Keratinocyte (primary cell): Measurements from ENCODE around the gene UBE2O. TPM values are rescaled to one million over a fixed set of nuclear protein-coding genes. Genes with fewer than 3 reads are reported as not detected.

Experiments
- DNase-seq: peaks from one replicate; pipeline ENCODE4 v3.0.0-alpha.2; 2011; ENCODE audit warnings: low read depth, missing footprints, low spot score
- FAIRE-seq: peaks from 2 replicates; lab custom pipeline; 2011; peaks lifted over from hg19 to GRCh38; lab: Jason Lieb, UNC
- H2AFZ ChIP-seq: 2 replicates; pipeline ENCODE4 v1.6.0; 2012; ENCODE audit warnings: low read length, control low read depth, inconsistent platforms; ENCODE audit not compliant: control insufficient read depth
- H3K27ac ChIP-seq: 2 replicates; pipeline ENCODE4 v1.5.1; 2011; ENCODE audit warnings: low read length; ENCODE audit not compliant: control insufficient read depth, insufficient read depth
- H3K27me3 ChIP-seq: 3 replicates; pipeline ENCODE4 v1.6.0; 2011; ENCODE audit warnings: low read length; ENCODE audit not compliant: control insufficient read depth, insufficient read depth; ENCODE audit errors: extremely low read depth
- H3K36me3 ChIP-seq, 2 experiments: 2 replicates in 1 of 2; 3 replicates in 1 of 2; pipeline ENCODE4 v1.5.1; 2011; ENCODE audit warnings: low read length in 2 of 2, mild to moderate bottlenecking in 1 of 2; ENCODE audit not compliant: control insufficient read depth in 2 of 2, insufficient read depth in 2 of 2; ENCODE audit errors: extremely low read depth in 1 of 2
- H3K4me1 ChIP-seq: 3 replicates; pipeline ENCODE4 v1.5.1; 2011; ENCODE audit warnings: low read length; ENCODE audit not compliant: control insufficient read depth, insufficient read depth; ENCODE audit errors: extremely low read depth
- H3K4me2 ChIP-seq: 3 replicates; pipeline ENCODE4 v1.6.0; 2011; ENCODE audit warnings: low read depth, low read length; ENCODE audit not compliant: control insufficient read depth, insufficient read depth; ENCODE audit errors: extremely low read depth
- H3K4me3 ChIP-seq, 3 experiments: fragments of 200-600 bp in 1 of 3; sonication (generic) in 1 of 3; 2 replicates in 2 of 3; 3 replicates in 1 of 3; pipeline ENCODE4 v1.5.1; 2011 to 2016; ENCODE audit warnings: low read length in 3 of 3, mild to moderate bottlenecking in 3 of 3, control low read depth in 2 of 3, inconsistent platforms in 1 of 3, low read depth in 1 of 3, mixed read lengths in 1 of 3, mixed run types in 1 of 3, moderate library complexity in 1 of 3; ENCODE audit not compliant: control insufficient read depth in 2 of 3, insufficient read depth in 2 of 3; ENCODE audit errors: extremely low read depth in 1 of 3
- H3K79me2 ChIP-seq: 2 replicates; pipeline ENCODE4 v1.6.0; 2012; ENCODE audit warnings: low read length; ENCODE audit not compliant: control insufficient read depth, insufficient read depth
- H3K9ac ChIP-seq: 3 replicates; pipeline ENCODE4 v1.6.0; 2011; ENCODE audit warnings: low read length; ENCODE audit not compliant: control insufficient read depth, insufficient read depth; ENCODE audit errors: extremely low read depth
- H3K9me1 ChIP-seq: 3 replicates; pipeline ENCODE4 v1.6.0; 2011; ENCODE audit warnings: low read length; ENCODE audit not compliant: control insufficient read depth, insufficient read depth; ENCODE audit errors: extremely low read depth
- H3K9me3 ChIP-seq: 2 replicates; pipeline ENCODE4 v1.5.1; 2012; ENCODE audit warnings: low read depth, low read length; ENCODE audit not compliant: control insufficient read depth
- H4K20me1 ChIP-seq: 3 replicates; pipeline ENCODE4 v1.6.0; 2011; ENCODE audit warnings: low read length; ENCODE audit not compliant: control insufficient read depth, insufficient read depth; ENCODE audit errors: extremely low read depth
- EZH2 ChIP-seq: IDR thresholded peaks from one replicate; pipeline ENCODE4 v1.6.1; 2012; ENCODE audit warnings: inconsistent platforms, mild to moderate bottlenecking, low read length, moderate library complexity
- dilution Hi-C: fragments of 300-500 bp; cut with MboI; formaldehyde crosslinking; loops from one replicate; pipeline ENCODE4 v1.7.0; 2020; ENCODE audit warnings: low sequenced_read_pairs; ENCODE audit not compliant: extremely low pct_ligation_motif_present
- polyA plus RNA-seq, 5 experiments: library from polyadenylated mRNA; depleted of rRNA in 3 of 5; stranded (reverse) in 3 of 5; stranded (forward) in 1 of 5; unstranded in 1 of 5; fragments of >200 nt; gene quantifications; 1 replicate in 1 of 5; 2 replicates in 3 of 5; 3 replicates in 1 of 5; pipeline versions ENCODE4 v1.2.1 to v1.2.3, GENCODE V29; 2011 to 2012; ENCODE audit warnings: missing spikeins in 2 of 5, low read depth in 1 of 5, low replicate concordance in 1 of 5
- TF ChIP-seq, protein P1 (sequence below), 3 experiments: IDR thresholded peaks in 1 of 3; conservative IDR thresholded peaks in 1 of 3; optimal IDR thresholded peaks in 1 of 3; 2 replicates in 2 of 3; 3 replicates in 1 of 3; pipeline versions ENCODE3 to v1.5.1; 2011; ENCODE audit warnings: low read length in 3 of 3, mild to moderate bottlenecking in 3 of 3, moderate library complexity in 2 of 3, control low read depth in 1 of 3, inconsistent platforms in 1 of 3; ENCODE audit not compliant: insufficient read depth in 2 of 3; ENCODE audit errors: extremely low read depth in 1 of 3

UBE2O gene
- polyA plus RNA-seq, 1 donor (not counting 4 experiments of a cell fraction or from before 2014, with no cell fraction given), result 10.9 TPM

DNA sequence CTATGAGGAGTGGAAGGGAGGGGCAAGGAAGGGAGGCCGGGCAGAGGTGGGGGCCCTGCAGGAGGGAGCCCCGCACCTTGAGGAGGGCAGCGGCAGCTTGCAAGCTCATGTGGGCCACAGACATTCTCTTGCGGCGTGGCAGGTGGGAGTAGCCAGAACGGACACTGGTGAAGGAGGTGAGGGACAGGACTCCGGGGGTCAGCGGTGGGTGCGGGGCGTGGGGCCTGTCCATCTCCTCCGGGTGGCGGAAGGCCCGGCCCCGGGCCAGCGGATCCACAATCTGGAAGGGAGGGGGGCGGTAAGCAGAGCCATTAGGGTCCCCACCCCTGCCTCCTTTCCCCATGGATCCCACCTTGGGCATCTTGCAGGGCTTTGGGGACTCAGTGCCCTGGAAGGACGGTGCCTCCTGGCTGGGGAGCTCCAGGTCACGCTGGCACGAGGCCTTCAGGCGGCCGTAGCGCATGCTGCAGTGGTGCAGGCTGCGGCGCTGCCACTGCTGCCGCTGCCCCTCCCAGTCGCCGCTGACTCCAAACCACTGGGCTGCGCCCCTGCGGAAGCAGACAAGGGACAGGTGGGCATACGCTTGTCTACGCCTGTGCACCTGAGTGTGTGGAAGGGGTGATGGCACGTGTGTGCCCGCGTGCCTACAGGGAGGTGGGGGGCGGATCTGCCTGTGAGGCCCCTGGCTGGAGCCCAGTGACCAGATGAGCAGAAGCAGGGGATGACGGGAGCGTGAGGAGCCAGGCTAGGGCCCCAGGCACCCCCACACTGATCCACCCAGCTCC is 26.0 kb upstream of the UBE2O start:
- no peak overlapping the region for H3K4me2 ChIP-seq
- FAIRE-seq (no peak), DNase-seq (no peak)
- H3K79me2 ChIP-seq, result no peaks in the 10 kb centered on the region
- no peaks in the 10 kb centered on the region for H3K27me3 ChIP-seq
- peaks cover 3 to 36% of the 10 kb centered on the region in 2 experiments for H3K36me3 ChIP-seq
- no peaks in the 10 kb centered on the region for H3K9me1 ChIP-seq
- H3K9me3 ChIP-seq, result no peaks in the 10 kb centered on the region
- H3K9ac ChIP-seq, result no peak overlapping the region
- no peak overlapping the region for H3K27ac ChIP-seq
- no peak overlapping the region for H3K4me3 ChIP-seq
- dilution Hi-C loops, result no loop called here
- TF ChIP-seq, protein P1, sequence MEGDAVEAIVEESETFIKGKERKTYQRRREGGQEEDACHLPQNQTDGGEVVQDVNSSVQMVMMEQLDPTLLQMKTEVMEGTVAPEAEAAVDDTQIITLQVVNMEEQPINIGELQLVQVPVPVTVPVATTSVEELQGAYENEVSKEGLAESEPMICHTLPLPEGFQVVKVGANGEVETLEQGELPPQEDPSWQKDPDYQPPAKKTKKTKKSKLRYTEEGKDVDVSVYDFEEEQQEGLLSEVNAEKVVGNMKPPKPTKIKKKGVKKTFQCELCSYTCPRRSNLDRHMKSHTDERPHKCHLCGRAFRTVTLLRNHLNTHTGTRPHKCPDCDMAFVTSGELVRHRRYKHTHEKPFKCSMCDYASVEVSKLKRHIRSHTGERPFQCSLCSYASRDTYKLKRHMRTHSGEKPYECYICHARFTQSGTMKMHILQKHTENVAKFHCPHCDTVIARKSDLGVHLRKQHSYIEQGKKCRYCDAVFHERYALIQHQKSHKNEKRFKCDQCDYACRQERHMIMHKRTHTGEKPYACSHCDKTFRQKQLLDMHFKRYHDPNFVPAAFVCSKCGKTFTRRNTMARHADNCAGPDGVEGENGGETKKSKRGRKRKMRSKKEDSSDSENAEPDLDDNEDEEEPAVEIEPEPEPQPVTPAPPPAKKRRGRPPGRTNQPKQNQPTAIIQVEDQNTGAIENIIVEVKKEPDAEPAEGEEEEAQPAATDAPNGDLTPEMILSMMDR (optimal IDR thresholded peaks at IDR 0.05 in 1 of 3, IDR thresholded peaks at IDR 0.05 in 1 of 3, conservative IDR thresholded peaks at IDR 0.05 in 1 of 3; ENCODE audit: extremely low read depth in 1 of 3, insufficient read depth in 2 of 3, low read length in 3 of 3), result no peak
- TF ChIP-seq EZH2, result no peak
- no peaks in the 10 kb centered on the region for H3K4me1 ChIP-seq
- H2AFZ ChIP-seq, result no peak overlapping the region
- no peaks in the 10 kb centered on the region for H4K20me1 ChIP-seq

DNA sequence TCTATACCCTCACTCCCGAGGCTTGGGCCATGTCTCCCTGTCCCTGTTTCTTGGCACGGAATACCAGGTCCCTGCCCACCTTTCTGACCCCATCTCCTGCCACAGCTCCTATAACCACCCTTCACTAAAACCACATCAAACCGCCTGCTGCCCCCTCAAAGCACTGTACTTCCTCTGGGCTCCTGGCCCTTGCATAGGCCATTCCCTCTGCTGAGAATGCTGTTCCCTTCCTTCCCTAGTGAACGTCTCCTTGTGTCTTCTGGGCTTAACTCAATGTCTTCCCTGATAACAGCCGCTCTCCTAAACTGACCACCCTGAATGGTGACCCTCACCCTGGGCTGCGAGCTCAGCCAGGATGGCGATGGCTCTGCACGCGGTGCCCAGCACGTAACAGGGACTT is 25.1 kb upstream of the UBE2O start:
- dilution Hi-C loops, result no loop called here
- H3K9me1 ChIP-seq, result no peaks in the 10 kb centered on the region
- no peaks in the 10 kb centered on the region for H3K79me2 ChIP-seq
- peaks cover 5 to 43% of the 10 kb centered on the region in 2 experiments for H3K36me3 ChIP-seq
- H3K4me2 ChIP-seq, result no peak overlapping the region
- no peaks in the 10 kb centered on the region for H4K20me1 ChIP-seq
- TF ChIP-seq EZH2, result no peak
- TF ChIP-seq, protein P1 (optimal IDR thresholded peaks at IDR 0.05 in 1 of 3, IDR thresholded peaks at IDR 0.05 in 1 of 3, conservative IDR thresholded peaks at IDR 0.05 in 1 of 3; ENCODE audit: extremely low read depth in 1 of 3, insufficient read depth in 2 of 3, low read length in 3 of 3), result no peak
- no peak overlapping the region for H3K9ac ChIP-seq
- no peaks in the 10 kb centered on the region for H3K4me1 ChIP-seq
- FAIRE-seq (no peak), DNase-seq (no peak)
- H3K9me3 ChIP-seq, result no peaks in the 10 kb centered on the region
- no peak overlapping the region for H2AFZ ChIP-seq
- H3K27ac ChIP-seq, result no peak overlapping the region
- H3K4me3 ChIP-seq, result no peak overlapping the region
- H3K27me3 ChIP-seq, result no peaks in the 10 kb centered on the region
